PFSK-1 (cell line): ENCODE data around the gene SLC12A8.

Experiments
- FOXP2 ChIP-seq: optimal IDR thresholded peaks from 2 replicates; pipeline ENCODE3; 2011; ENCODE audit warnings: borderline replicate concordance, control low read depth, inconsistent platforms; ENCODE audit not compliant: insufficient read depth; ENCODE audit errors: extremely low read length, extremely low read depth
- REST ChIP-seq, 2 experiments: IDR thresholded peaks; 2 replicates each; pipeline versions ENCODE4 v1.6.1 to v1.8.0; 2011 to 2012; ENCODE audit warnings: low read depth in 2 of 2, low read length in 2 of 2, control low read depth in 1 of 2, inconsistent platforms in 1 of 2, mild to moderate bottlenecking in 1 of 2, moderate library complexity in 1 of 2; ENCODE audit not compliant: insufficient read depth in 1 of 2
- SIN3A ChIP-seq: IDR thresholded peaks from 2 replicates; pipeline ENCODE4 v1.6.1; 2012; ENCODE audit warnings: mild to moderate bottlenecking, low read length, moderate library complexity, borderline replicate concordance; ENCODE audit not compliant: insufficient read depth
- TAF1 ChIP-seq: IDR thresholded peaks from 2 replicates; pipeline ENCODE4 v1.6.1; 2012; ENCODE audit warnings: low read length, control low read depth, borderline replicate concordance; ENCODE audit not compliant: insufficient read depth

GRCh38 chr3:125148836-125149235, 63.7 kb downstream of the SLC12A8 start:
- TF ChIP-seq SIN3A = no peak
- TF ChIP-seq REST (IDR thresholded peaks at IDR 0.05; ENCODE audit: insufficient read depth in 1 of 2, low read depth in 2 of 2, low read length in 2 of 2) = no peak
- TF ChIP-seq FOXP2 = no peak
- no peak for TF ChIP-seq TAF1
